GM19099 (cell line): ENCODE measurements around the gene SPRTN.

Experiments used
- POLR2A ChIP-seq: IDR thresholded peaks from 3 replicates; pipeline ENCODE4 v1.6.1; 2011; ENCODE audit warnings: low read depth; ENCODE audit not compliant: insufficient read length; ENCODE audit errors: extremely low read depth

Gene SPRTN

GRCh38 chr1:231355171-231355570, 17.1 kb downstream of the SPRTN start:
- no peak for TF ChIP-seq POLR2A

- TF ChIP-seq POLR2A: no peak
Observed at GRCh38 chr1:231357187-231357772, 19.2 kb downstream of the SPRTN start.

- no peak for TF ChIP-seq POLR2A
Observed at GRCh38 chr1:231357831-231358354, 19.8 kb downstream of the SPRTN start.

GRCh38 chr1:231359113-231359512, 21.0 kb downstream of the SPRTN start:
- no peak for TF ChIP-seq POLR2A

- TF ChIP-seq POLR2A: no peak
Observed at GRCh38 chr1:231362325-231362724, 24.2 kb downstream of the SPRTN start.

- no peak for TF ChIP-seq POLR2A
Observed at GRCh38 chr1:231363624-231364023, 25.5 kb downstream of the SPRTN start.

- TF ChIP-seq POLR2A: no peak
Observed at GRCh38 chr1:231364192-231364591, 26.1 kb downstream of the SPRTN start.

GRCh38 chr1:231369282-231369681, 31.2 kb downstream of the SPRTN start:
- TF ChIP-seq POLR2A: no peak

- no peak for TF ChIP-seq POLR2A
Observed at GRCh38 chr1:231372501-231372900, 34.4 kb downstream of the SPRTN start.

GRCh38 chr1:231374394-231374793, 36.3 kb downstream of the SPRTN start:
- TF ChIP-seq POLR2A: no peak

- TF ChIP-seq POLR2A: no peak
Observed at GRCh38 chr1:231376101-231376500, 38.0 kb downstream of the SPRTN start.

- no peak for TF ChIP-seq POLR2A
Observed at GRCh38 chr1:231376875-231377549, 38.9 kb downstream of the SPRTN start.

- TF ChIP-seq POLR2A: no peak
Observed at GRCh38 chr1:231381729-231382128, 43.6 kb downstream of the SPRTN start.

- TF ChIP-seq POLR2A: no peak
Observed at GRCh38 chr1:231382426-231382825, 44.3 kb downstream of the SPRTN start.

- no peak for TF ChIP-seq POLR2A
Observed at GRCh38 chr1:231383159-231383860, 45.2 kb downstream of the SPRTN start.
